ENCODE results near the gene ZNF385B.

Gene ZNF385B

DNA sequence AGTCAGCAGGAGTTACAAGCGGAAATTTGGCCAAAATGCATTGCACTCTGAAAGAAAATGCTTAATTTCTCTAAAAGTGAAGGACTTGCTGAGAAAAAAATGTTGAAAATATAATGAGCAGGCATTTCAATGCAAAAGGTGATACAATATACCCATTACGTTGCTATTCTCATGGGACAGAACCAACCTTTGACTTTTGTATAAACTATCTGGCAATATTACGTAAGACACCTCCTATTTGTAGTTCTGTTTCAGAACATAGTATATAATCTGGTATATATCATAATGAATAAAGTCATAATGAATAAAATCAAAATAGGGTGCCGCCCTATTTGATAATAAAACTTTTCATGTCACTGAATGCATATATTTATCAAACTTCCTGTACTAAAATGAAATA is 310.6 kb downstream of the ZNF385B start:
- no peak for DNase-seq (ENCODE audit: low spot score)

DNA sequence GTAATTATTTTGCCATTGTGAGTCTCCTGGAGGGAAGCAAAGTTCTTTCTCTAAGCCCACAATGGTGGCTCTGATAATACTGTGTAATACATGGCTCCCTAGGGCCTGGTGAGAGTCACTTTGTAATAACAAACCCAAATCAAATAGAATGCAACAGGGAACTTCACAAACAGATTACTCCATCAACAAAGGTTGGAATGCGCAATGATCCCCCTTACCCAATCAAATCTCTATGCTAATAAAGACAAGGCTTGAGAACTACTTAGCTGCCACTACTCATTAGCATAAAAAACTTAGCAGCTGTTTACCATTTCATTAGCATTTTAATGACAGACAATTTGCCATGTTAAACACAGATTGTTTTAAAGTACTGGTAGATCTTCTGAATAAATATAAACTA is 311.2 kb downstream of the ZNF385B start:
- DNase-seq (ENCODE audit: low spot score), result no peak

DNA sequence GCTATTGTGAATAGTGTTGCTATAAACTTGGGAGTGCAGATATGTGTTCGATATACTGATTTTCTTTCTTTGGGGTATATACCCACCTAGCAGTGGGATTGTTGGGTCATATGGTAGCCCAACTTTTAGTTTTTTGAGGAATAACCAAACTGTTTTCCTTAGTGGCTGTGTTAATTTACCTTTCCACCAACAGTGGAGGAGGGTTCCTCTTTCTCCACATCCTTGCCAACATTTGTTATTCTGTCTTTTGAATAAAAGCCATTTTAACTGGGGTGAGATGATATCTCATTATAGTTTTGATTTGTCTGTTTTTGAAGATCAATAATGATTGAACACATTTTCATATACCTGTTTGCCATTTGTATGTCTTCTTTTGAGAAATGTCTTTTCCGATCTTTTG is 314.8 kb downstream of the ZNF385B start:
- DNase-seq (ENCODE audit: low spot score), result no peak

DNA sequence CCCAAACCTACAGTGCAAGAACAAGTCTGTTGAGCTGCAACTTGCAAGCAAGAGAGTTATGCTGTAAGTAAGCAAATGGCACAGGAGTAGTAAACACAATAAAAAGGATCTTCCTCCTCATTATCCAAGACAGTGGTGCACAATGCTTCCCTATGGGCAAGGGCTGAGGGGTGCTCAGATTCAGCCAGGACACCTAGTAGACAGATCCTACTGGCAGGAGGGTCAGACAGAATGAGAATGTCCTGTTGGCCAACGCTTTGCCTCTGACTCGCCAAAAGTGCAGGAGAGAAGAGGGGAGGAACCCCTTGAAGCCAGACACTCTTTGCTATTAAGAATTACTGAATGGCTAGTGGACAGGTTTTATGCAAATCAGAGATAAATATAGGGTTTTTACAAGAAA is 316.4 kb downstream of the ZNF385B start:
- no peak for DNase-seq (ENCODE audit: low spot score)

DNA sequence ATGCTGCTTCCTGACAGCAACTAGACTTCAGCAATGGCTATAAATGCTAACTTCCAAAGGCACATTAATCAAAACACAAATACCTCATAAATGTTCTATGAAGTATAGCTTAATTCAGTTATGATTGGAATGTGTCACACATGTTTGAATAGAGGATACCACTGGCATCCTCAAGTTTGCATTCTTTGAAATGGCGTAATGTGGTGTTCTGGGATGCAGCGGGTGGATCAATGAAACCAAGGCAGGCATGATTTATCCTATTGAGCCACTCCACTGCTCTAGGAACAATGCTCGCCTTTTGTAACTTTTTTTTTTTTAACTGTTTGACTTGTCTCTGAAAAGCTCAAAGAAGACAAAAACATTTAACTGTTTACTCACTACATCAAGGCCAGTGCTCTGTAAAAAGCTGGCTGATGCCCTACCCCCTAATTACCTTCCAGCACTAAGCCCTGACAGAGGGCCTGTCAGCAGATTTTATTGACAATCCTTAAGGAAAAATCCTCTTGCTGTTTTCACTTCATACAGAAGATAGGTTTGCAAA is 318.0 kb downstream of the ZNF385B start:
- DNase-seq (ENCODE audit: low spot score), result no peak

DNA sequence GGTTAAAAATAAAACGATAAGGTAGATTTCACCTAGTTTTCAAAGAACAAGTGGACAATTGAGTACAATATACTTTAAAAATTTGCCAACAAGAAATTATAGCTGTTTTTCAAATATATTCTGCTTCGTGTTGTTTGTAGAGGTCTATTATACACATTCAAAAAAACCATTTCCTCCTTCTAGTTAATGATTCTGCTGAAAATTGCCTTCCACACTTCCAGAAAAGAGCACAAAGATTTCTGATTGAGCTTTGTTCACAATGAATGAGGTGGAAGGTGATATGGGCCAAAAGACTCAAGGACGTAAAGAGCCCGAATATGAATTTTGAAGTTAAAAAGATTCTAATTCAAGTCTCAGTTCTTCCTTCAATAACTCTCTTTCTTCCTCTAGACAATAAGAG is 319.8 kb downstream of the ZNF385B start:
- DNase-seq (ENCODE audit: low spot score), result no peak

- DNase-seq (ENCODE audit: low spot score), result no peak
Measured at GRCh38 chr2:179539124-179539511, 322.3 kb downstream of the ZNF385B start.

DNA sequence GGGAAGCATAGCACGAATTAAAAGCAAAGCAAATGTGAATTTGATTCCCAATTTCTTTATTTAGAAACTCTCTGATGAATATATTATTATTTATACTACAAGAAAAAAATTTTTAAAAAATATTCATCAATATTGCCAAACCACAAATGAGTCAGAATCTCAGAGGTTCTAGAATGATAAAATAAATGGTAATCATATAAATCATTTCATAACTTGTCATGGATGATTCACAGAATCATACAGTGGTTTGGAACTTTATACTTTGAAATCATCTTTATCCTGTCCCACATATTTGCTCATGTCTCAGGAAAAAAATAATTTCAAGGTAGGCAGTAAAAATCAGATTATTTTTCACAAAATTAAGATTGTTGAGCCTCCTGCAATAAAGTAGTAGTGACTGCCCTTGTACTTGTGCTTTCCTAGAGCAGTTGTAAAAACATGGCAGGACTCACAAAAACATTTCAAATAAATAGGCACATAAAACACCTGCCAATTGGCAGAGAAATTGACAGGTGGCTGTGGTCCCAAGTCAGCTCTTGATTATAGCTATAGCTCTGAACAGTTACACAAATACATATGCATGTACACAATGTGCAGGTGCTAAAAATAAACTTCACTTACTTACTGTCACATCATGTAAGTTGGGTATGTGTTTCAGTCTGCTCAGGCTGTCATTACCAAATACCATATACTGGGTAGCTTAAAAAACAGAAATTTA is 322.8 kb downstream of the ZNF385B start:
- DNase-seq (ENCODE audit: low spot score), result no peak

- DNase-seq (ENCODE audit: low spot score), result no peak
Measured at GRCh38 chr2:179536185-179536584, 325.2 kb downstream of the ZNF385B start.

GRCh38 chr2:179533875-179534274 is 327.5 kb downstream of the ZNF385B start:
- no peak for DNase-seq (ENCODE audit: low spot score)

DNA sequence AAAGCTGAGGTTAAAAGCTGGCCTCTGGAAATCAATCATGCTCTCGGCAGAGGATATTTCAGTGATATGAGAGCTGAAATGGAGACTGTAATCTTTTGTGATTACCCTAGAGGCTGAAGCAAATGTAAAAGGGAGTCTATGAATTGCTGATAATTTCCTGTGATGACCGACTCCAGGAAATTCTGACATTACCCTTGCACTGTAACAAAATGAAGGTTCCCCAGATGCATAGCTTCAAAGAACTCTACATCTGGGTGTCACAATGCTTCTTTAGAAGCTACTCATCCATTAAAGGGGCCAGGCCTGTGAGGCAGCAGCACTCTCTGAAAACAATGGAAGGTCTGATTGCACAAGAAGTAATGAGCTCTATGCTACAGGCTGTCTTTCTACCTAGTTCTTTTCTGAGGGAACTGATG is 328.5 kb downstream of the ZNF385B start:
- no peak for DNase-seq (ENCODE audit: low spot score)

DNA sequence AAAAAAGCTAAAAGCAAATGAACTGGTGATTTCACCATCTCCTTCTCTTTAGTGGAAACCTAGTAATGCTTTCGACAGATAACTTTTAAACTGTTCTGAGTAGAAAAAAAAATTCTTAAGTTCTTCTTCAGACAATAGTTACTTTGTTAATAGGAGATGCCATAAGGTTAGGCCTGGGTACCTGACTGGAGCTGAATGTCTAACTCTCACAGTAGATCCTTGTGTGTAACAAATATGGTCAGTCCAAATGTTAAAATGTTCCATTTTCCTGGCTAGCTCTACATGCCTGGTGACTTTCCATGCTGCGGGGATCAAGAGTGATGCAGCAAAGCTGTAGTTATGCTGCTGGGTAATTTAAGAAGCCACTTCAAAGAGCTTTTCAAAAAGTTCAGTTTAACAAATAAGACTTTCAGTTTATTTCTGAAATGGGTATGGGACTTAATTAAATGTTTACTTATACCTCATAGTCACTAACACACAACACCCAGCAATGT is 332.8 kb downstream of the ZNF385B start:
- no peak for DNase-seq (ENCODE audit: low spot score)

- DNase-seq (ENCODE audit: low spot score), result no peak
Measured at GRCh38 chr2:179525340-179525739, 336.1 kb downstream of the ZNF385B start.

- DNase-seq (ENCODE audit: low spot score), result no peak
Measured at GRCh38 chr2:179524809-179525339, 336.5 kb downstream of the ZNF385B start.

GRCh38 chr2:179521944-179522343 is 339.5 kb downstream of the ZNF385B start:
- DNase-seq (ENCODE audit: low spot score), result no peak

DNA sequence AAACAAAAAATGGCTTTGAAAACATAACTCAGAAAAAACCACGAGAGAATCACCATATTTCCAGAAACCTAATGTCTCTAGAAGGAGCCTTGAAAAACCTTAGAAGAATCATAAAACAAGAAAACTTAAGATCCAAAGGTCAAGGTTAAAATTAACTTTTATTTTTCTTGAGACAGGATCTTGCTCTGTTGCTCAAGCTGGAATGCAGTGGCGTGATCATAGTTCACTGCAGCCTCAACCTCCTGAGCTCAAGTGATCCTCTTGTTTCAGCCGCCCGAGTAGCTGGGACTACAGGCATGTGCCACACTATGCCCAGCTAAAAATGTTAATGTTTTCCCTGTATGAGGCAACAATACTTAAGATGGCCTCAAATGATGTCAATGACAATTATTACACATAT is 342.6 kb downstream of the ZNF385B start:
- no peak for DNase-seq (ENCODE audit: low spot score)

- DNase-seq (ENCODE audit: low spot score), result no peak
Measured at GRCh38 chr2:179513181-179513580, 348.2 kb downstream of the ZNF385B start.

- no peak for DNase-seq (ENCODE audit: low spot score)
Measured at GRCh38 chr2:179512281-179513035, 349.0 kb downstream of the ZNF385B start.

DNA sequence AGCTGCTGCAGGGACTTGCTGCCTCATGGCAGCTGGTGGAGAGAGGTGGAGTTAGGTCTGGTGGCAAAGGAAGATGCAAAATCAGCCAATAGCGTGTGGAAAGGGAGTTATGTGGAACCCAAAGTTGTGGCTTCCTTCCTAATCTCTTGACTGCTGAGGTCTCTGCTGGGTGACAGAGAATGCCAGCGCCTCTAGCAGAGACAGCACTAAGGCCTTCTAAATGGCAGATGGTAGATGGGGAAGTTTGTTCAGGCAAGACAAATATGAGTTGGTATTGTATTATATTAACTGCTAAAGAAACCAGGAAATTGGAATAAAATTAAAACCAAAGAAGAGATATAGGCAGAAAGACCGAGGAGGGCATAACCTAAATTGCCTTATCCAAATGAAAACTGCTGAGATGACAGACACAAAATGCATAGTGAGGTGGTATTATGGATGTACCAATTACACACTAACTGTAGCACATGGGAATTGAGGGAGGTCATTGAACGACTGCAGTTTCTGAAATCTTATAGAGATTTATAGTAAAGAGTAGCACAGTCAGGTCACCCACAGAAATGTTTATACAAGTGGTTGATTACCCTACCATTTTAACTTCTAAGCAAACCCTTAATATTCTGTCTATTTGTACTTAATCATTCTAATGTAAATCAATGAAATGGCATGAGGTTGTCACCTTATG is 350.2 kb downstream of the ZNF385B start:
- no peak for DNase-seq (ENCODE audit: low spot score)

- no peak for DNase-seq (ENCODE audit: low spot score)
Measured at GRCh38 chr2:179495315-179495714, 366.1 kb downstream of the ZNF385B start.

DNA sequence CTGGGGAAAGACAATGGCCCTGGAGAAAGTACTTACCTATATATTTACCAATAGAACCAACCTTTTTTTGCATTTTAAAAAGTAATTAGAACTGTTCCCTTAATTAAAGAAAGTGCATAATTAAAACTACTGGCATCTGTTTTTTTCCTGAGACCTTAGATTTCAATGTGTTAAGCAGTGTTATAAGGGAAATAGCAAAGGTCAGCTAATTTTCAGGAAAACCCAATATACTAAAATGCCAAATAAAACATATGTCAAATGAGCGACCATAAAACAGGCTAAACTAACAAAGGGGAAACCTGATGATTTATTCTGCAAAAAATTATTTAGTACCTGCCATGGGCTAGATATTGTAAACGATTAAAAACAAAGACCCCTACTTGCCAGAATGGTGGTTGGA is 372.8 kb downstream of the ZNF385B start:
- DNase-seq (ENCODE audit: low spot score), result no peak

DNA sequence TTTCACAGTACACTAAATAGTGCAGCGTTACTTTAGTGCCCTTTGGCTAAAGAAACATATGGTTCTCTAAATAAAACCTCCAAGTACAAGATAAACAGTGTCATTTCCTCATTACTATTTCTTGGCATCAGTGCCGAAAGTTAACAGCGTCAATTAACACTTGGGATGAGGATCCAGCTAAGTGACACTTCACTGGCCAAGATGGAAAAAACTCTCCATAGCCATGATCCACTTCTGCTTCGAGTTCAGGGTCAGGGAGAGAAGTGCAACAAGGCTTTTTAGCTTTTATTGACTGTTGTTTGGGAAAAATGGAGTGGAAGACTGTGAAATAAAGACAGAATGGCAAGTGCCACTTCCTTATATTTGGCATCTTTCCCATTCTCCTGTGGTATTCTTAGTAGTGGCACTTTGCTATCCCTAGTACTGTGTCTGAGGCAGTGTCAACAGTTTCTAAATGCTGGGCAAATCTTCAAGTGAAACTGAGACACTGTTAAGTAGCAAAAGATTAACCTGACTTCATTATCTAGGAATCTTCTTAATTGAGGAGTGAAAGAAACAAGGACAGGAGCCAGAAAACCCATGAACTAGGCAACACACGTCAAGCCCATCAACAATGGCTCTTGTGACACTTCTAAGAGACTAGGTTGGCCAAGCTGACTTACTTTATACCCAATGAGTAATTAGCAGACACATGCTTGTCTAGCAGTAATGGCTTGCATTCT is 374.2 kb downstream of the ZNF385B start:
- no peak for DNase-seq (ENCODE audit: low spot score)

Data from kidney capillary endothelial cell (primary cell).